Posterior cingulate gyrus (tissue), 11 donors: ENCODE results near the gene CLPTM1L.
"Not testable (repeated sequence)": the region's sequence is repeated elsewhere in the genome, so short reads cannot be mapped to it uniquely, and the experiment has no call there.

Experiments used
- DNase-seq, 10 donors: peaks; one replicate each; pipeline versions ENCODE4 v3.0.0 to v3.0.0-alpha.2; 2020 to 2021; ENCODE audit warnings: mixed read lengths in 3 of 10
- intact Hi-C: fragments of 100-400 bp; cut with DNase I; formaldehyde crosslinking; loops from one replicate; pipeline ENCODE4 v1.15.1; 2023

Gene CLPTM1L

DNA sequence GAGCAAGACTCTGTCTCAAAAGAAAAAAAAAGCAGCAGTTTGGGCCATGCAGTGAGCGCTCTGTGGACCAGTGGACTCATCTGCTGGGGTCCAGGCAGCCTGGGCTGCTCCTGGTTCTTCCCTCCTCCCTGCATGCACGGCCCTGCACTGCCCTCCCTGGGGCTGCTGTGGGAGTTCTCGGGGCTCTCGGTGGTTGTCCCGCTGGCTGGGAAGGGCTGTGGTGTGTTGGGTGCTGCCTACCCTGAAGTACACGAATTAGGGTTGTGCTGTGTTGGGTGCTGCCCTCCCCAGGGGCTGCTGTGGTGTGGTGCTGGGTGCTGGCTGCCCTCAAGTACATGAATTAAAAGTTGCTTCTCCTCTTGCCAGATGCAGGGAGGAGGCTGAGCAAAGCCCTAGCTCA, 18.3 kb upstream of the CLPTM1L start:
- peak in 2 of 10 donors; percentile 23 to 67 for DNase-seq
- intact Hi-C loops, result no loop called here

DNA sequence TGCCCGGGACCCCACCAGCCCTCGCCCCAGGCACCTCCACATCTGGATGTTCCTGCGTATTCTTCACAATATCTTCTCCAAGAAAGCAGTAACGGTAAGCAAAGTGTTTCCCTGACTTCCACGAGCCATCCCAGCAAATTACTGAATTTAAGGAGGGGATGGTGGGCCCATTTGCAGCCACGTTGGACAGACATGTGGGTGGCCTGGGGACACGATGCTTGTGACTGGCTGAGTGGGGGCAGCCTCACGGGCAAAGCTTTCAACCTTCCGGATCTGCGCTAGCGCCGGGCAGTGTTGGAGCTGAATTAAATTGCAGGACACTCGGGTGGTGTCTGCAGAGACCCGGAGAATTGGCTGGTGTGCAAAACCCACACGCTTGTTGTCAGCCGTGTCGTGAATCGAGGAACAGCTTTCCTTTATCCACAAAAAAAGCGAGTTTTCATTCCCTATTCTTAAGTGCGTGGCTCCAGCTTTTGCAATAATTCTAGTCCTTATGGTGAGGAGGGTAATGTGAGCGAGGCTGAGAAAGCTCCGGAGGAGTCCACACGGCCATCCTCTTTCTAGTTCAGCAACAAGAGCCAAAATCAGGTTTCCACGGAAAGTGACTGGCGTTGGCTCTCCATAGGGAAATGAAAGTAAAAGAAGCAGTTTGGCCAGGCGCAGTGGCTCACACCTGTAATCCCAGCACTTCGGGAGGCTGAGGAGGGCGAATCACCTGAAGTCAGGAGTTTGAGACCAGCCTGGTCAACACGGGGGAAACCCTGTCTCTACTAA, 17.5 kb upstream of the CLPTM1L start:
- peak in 2 of 10 donors; percentile 52 to 74 for DNase-seq
- intact Hi-C loops, result no loop called here

DNA sequence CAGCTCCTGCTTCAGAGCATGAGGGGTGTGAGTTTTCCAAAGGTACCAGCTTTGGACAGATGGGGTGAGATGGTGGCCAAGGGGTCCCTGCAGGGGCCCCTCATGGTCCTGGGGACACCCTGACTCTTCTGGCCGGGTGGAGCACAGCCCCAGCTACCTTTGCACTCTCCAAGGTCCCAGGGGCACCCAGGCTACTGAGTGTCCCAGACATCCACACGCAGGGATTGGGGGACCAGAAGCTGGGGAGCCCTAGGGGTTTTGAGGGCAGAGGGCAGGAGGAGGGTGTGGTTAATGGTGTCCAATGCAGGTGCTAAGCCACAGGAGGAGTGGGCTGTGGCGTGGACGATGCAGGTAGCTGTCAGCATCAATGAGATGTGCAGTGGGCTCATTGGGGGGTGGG, 16.0 kb upstream of the CLPTM1L start:
- peak in 2 of 10 donors; percentile 35 to 53 for DNase-seq
- intact Hi-C loops, result no loop called here

DNA sequence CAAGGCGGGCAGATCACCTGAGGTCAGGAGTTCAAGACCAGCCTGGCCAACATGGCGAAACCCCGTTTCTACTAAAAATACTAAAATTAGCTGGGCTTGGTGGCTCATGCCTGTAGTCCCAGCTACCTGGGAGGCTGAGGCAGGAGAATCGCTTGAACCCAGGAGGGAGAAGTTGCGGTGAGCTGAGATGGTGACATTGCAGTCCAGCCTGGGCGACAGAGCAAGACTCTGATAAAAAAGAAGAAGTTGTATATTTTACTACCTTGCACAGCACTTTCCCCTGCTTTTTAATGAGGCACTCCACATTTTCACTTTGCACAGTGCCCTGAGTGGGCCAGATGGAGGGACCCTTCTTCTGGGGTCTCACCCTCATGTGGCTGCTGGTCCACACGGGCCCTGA, 15.5 kb upstream of the CLPTM1L start:
- intact Hi-C loops, result not testable (repeated sequence)
- peak in 2 of 10 donors; percentile 8 to 61 for DNase-seq

DNA sequence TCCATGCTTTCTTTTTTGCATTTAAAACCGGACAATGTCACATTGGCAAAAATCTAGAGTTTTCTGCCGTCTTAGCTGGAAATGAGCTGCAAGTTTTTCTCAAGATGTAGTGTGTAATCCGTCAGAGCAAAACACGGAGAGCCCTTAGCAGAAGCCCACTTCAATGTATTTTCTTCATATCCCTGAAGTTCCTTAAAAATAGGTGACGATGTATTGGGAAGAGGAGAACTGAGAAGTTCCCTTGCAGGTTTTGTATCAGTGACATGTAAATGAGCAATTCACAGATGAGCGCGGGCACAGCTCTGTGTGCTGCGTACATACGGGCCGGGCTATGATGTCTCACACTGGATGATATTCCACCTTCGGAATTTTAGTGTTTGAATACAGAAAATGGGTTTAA, 14.8 kb upstream of the CLPTM1L start:
- intact Hi-C loops, result loop anchor here (10.0 kb wide), 1 partner anchor 185 kb away; no protein-coding TSS in a partner anchor
- peak in 2 of 10 donors; percentile 13 to 17 for DNase-seq

DNA sequence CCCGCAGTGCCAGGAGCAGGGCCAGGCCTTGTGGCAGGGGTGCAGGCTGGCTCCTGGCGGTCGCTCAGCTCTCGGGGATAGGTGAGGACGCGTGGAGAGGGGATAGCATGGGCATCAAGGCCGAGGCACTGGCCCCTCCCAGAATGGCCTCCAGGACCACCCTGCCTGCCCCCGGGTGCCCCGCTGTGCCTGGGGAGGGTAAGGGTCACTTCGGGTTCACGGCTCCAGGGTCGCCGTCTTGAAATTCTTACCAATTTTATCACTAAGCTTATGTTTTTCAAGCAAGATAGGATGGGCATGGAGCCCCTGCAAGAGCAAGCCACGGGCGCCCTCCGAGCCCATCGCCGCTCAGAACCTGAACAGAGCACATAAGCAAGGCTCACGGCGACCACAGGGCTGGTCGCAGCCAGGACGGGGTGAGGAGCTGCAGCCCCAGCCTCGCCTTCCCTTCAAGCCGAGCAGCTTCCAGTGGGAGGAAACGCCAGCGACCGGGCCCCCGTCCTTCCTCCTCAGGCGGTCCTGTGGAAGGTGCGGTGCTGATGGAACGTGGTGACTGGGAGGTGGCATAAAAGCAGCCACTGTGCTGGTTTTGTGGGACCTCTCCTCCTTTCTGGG, 14.2 kb upstream of the CLPTM1L start:
- DNase-seq, result peak in 1 of 10 donors; percentile 63
- intact Hi-C loops, result loop anchor here (10.0 kb wide), 1 partner anchor 184 kb away; no protein-coding TSS in a partner anchor

DNA sequence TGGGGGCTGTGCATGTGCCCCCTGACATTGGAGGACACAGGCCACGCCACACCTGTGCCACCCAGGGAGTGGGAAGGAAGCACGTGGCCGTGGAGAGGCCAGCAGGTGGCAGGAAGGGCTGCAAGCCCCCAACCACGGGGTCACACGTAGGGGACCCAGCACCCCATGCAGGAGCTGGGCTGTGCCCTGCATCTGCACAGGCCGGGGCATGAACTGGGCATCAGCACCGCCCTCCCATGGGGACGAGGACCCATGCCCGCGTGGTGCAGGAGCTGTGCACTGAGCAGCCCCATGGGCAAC, 13.8 kb upstream of the CLPTM1L start:
- DNase-seq, result peak in 2 of 10 donors; percentile 60 to 70
- intact Hi-C loops, result loop anchor here (10.0 kb wide), 1 partner anchor 184 kb away; no protein-coding TSS in a partner anchor

DNA sequence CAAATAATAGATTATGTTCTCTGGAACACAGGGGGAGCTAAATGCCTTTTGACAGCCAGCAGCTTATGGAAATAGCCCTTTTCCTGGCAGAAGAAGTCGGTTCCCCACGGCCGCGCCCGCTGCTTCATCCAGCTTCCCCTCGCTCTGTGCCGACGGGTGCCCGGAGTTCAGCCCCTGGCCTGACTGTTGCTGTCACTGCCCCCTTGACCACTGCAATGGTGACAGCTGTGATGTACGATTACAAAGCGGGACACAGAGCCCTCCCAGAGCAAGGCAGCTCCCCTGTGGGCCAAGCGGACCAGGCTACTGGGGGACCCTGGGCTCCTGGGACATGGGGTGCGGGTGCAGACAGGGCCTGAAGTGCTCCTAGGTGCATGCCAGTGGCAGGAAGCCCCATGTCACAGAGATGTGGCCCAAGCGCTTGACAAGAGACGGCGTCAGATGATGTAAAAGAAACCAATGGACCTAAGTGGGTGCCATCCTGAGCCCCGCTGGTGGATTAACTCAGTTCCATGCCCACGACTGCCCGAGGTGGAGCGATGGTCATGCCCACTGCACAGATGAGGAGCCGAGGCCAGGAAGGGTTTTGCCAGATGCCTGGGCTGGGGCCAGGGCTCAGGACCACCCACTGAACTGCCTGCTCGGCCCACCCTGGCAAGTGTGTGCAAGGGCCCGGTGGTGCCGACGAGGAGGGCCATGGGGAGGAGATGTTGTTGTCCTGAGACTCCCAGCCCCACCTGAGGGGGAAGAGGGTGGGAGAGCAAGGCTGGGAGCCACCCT, 13.2 kb upstream of the CLPTM1L start:
- intact Hi-C loops, result loop anchor here (10.0 kb wide), 1 partner anchor 183 kb away; no protein-coding TSS in a partner anchor
- DNase-seq, result peak in 2 of 10 donors; percentile 62 to 66

DNA sequence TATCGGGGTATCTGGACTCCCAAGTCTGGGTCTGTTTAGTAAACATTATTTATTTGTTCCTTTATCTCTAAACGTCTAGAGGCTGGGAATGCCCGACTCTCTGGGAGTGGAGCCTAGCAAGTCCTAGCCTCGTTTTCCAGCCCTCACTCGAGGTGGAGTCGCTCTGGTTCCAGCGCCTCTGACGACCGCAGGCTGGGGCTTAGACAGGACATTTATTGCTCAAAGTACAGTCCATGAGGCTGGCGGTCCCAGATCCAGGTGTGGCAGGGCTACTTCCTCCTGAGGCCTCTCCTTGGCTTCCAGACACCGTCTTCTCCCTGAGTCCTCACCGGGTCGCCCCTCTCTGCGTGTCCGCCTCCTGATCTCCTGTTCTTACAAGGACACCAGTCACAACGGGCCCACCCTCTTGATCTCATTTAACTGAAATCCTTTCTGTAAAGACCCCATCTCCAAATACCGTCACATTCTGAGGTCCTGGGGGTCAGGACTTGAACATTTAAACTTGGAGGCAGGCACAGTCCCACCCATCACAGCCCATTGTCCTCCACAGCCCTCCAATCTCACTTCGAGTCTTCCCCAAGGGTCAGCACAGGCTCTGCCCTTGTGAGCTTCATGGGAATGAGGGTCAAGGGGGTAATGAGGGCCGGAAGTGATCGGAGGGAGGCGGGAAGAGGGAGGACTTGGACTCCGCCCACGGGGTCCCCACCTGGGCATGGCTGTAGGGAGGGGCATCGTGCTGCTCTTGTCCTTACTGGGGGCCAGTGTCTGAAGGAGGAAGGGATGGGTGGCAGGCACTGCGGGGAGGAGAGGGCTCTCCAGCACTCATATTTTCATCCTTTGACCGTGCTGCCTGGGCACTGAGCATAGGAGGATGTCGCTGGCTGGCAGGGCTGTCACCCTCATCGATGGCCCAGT, 12.2 kb upstream of the CLPTM1L start:
- intact Hi-C loops, result loop anchor here (10.0 kb wide), 1 partner anchor 182 kb away; no protein-coding TSS in a partner anchor
- peak in 2 of 10 donors; percentile 53 to 62 for DNase-seq

DNA sequence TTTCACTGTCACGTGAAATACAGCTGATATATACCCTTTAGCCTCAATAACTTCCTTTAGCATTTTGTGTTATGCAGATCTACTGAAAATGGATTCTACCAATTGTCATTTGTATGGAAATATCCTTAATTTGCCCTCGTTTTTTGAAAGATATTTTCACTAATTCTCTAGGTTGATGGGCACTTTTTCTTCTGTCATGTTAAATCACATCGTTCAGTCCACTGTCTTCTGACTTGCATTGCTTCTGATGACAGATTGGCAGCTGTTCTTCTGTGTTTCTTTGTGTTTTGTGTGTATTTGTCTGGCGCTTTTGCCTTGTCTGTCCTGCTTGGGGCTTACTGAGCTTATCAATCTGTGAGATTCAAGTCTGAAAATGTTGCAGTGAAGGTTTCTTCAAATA, 9.7 kb upstream of the CLPTM1L start:
- intact Hi-C loops, result loop anchor here (10.0 kb wide), 1 partner anchor 180 kb away; no protein-coding TSS in a partner anchor
- DNase-seq, result no peak

DNA sequence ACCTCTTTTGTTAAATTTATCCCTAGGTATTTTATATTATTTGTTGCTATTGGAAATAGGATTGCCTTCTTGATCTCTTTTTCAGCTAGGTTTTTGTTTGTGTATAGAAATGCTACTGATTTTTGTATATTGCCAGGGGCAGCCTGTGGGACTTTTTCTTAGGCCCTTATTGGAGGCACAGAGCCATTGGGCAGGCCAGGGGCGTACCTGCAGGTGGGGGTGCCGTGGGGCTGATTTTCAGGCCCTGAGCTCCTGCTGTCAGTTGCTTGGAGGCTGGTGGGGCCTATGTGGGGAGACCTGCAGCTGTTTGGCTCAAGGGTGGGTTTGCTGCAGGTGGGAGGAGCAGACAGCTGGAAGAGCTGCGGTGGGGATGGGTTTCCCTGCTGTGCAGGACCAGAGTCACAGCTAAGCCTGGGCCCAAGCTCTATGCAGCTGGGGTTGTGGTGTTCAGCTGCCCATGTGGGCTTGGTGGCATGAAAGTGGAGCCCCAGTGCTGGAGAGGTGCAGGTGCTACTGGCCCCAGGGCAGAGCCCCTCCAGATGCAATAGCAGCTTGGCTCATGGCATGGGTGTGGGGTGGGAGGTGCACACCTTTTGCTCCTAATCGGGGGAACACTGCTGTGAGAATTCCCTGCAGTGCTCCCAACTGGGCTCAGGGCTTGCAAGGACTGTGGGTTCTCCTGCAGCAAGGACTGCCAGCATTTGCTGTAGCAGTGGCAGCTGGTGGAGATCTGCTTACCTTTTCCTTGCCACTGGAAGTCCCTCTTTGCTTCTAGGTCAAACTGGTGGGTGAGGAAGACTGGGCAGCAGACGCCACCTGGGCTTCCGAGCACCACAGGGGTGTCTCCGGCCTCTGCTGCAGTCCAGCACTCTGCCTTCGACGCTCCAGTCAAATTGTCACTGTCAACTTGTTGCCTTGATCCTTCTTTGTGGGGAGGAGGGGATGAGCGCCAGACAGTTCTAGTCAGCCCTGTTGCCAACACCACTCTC, 7.6 kb upstream of the CLPTM1L start:
- peak in 2 of 10 donors; percentile 15 to 62 for DNase-seq
- intact Hi-C loops, result loop anchor here (10.0 kb wide), 1 partner anchor 178 kb away; no protein-coding TSS in a partner anchor

DNA sequence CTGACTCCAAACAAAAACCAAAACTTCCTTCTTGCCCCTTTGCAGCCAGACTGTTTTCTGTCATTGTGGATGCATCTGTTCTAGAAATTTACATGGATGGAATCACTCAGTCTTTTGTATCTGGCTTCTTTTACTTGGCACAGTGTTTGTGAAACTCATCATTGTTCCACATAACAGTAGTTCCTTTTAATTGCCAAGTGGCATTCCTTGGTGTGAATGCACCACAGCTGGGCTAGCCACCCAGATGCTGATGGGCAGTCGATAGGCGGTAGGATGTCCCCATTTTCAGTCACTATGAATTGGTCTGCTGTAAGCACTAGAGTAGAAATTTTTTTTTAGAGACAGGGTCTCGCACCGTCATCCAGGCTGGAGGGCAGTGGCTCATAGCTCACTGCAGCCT, 6.3 kb upstream of the CLPTM1L start:
- DNase-seq, result peak in 4 of 10 donors; percentile 39 to 91 (median 68)
- intact Hi-C loops, result loop anchor here (10.0 kb wide), 1 partner anchor 176 kb away; no protein-coding TSS in a partner anchor

DNA sequence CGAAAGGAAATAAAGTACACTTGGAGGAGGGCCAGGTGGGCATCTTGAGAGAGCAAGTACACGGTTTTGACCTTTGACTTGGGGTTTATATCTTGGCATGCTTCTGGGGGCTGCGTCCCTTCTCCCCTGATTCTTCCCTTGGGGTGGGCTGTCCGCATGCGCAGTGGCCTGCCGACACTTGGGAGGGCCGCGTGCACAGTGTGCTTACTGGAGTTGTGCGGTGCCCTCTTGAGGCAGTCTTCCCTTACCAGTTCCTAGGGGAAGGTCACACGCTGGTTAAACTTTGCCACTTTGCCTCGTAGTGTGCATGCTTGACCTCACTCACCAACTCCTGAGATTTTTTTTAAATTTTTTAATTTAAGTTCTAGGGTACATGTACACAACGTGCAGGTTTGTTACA, 4.3 kb upstream of the CLPTM1L start:
- DNase-seq, result peak in 3 of 10 donors; percentile 54 to 81 (median 67)
- intact Hi-C loops, result no loop called here

DNA sequence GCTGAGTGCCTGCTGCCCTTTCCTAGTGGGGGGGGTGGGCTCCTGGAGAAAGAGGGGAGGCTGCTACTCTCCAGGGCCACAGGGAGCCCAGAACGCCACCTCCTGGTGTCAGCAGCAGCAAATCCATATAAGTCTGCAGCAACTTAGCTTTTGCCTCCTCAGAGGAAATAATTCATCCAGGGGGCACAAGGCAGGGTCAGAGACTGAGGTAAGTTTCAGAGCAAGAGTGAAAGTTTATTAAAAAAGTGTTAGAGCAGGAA, 4.0 kb upstream of the CLPTM1L start:
- intact Hi-C loops, result no loop called here
- DNase-seq, result no peak

DNA sequence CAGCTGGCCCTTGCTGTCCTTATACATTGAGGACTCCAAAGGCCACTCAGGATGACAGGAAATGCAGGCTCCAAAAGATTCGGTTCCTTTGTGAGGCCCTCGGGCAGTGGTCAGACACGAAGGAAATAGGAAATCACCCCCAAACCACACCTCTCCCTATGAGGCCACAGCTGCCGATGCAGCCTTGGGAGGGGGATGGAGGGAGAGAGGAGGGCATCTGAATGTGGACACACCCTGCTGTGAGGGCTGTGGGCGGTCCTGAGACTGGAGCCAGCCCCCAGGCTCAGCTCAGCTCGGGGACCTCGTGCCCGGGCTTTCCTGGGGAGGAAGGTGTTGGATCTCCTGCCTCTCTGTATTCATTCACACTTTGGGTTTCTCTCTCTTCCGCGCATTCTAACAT, 2.7 kb upstream of the CLPTM1L start:
- DNase-seq, result peak in 3 of 10 donors; percentile 29 to 59 (median 38)
- intact Hi-C loops, result no loop called here

DNA sequence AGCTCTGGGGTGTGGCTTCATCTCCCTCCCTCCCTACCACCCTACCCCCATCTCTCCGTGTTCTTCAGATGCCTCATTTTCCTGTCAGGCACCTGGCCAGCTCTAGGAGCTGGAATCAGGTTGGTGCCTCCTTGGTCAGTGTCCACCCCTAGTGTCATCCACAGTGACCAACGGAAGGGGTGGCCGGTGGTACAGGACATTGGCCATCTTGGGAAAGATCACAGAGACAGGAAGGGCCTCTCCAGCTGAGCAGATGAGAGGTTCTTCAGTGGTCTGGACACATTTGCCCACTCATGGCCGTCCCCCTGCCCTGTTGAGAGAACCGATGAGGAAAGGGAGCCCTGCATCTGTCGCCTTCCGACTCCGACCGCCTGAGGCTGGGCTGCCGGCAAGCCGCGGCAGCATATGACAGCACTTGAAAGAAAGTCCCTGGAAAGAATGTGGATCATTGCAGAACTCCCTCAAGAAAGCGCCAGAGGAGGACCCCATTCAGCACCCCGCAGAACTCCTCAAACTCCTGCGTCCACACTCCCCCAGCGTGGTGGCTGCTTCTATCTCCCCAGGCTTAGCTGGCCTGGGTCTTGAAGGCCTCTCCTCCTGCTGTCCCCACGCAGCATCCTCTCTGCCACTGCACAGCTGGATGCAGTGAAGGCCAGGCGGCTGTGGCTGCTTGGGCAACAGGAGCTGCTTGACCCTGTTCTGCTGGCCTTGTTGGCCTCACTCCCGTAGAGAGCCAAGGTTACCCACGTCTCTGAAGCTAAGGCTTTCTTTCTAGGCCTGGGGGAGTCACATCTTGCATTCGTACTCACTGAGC, 1.9 kb upstream of the CLPTM1L start:
- peak in 3 of 10 donors; percentile 39 to 73 (median 58) for DNase-seq
- intact Hi-C loops, result no loop called here

DNA sequence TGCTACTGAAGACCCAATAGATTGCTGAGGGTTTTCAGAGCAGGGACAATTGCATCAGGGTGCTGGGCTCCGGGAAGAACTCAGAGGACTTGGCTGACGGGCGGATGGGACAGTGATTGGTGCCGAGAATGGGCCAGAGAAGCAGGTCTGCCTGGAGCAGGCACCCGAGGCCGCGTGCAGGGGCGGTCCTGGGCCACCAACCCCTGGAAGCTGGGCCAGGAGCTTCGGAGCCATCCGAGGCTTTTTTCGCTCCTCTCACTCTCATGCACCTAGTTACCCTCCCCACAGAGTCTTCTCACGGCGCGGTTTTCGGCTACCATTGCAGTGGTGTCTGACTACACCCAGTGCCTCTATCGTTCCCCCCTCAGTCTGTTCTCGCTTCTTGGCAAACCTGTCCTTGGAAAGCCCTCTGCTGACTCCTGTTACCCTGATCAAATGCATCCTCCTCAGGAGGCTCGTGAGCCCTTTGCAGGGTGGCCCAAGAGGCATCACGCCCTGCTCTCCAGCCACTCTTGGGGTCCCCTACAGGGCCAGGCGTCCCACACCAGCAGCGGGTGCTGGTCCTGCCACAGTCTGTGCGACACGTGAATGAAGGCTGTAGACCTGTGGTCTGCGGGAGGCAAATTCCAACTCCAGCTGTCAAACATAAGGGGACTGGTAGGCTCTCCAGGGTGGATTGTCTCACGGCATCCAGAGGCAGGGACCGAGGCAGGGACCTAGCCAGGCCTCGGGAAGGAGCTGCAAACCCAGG, 1.2 kb upstream of the CLPTM1L start:
- DNase-seq, result peak in 3 of 10 donors; percentile 66 to 80 (median 73)
- intact Hi-C loops, result no loop called here
